Measurements from ENCODE around the gene DNAAF2. TPM values are rescaled to one million over a fixed set of nuclear protein-coding genes. Genes with fewer than 3 reads are reported as not detected.
"Not testable (repeated sequence)": the region's sequence is repeated elsewhere in the genome, so short reads cannot be mapped to it uniquely, and the experiment has no call there.

Gene DNAAF2
- total and polyA plus RNA-seq, 2 experiments from 2014 or later = 26.0 to 28.0 TPM

DNA sequence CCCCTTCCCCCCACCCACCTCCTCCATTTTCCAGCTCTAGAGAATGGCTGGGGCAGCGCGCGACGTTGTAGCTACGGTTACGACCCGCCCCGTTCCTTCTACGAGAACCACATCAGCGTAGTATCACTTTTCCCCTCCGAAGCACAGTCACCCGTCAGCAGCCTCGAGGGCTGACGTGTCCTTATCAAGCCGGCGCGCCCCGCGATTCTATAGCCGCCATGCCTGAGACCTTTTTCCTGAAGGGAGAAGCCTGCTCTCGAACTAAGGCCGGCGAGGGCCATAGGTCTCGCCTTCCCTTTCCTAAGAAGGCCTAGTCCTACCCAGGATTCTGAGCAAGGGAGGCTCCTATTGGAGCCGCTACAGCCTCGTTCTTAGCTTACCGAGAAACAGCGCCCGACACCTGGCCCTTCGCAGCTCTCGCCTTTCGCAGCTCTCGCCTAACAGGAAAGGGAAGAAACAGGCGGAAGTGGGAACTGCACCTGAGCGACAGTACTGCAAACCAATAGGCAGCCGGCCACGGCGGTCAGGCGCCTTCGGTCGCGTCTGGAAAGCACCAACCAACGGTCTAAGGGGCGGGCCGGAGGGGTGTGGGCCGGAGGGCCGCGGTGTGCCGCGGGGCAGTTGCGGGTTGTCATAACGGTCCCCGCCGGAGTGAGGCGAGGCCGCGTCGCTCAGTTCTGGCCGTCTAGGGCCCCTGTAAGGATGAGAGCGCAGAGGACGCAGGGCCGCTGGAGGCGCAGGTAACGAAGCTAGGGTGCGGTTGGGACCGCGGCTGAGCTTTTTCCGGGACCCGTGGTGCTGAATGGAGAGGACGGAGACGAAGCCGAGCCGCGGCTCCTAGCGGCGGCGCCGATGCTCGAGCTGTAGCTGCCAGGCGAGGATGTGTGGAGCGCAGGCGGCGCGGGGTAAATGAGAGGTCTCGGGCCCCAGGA, 14.6 kb downstream of the DNAAF2 start, which contains the start of the genes MGAT2 and RPL36AL:
MGAT2 (plus strand) TSS at position 618 of the 932 bp plus-strand sequence. CDS start 470 bp downstream, outside the sequence.
RPL36AL (minus strand) TSS at position 445 of the 932 bp plus-strand sequence. CDS start 1,522 bp downstream, outside the sequence.
- Histone ChIP-seq H3K36me3 (peaks cover 6% of the 10 kb centered on the region), H3K27ac (peak within 1 kb of the TSS; percentile 96), H3K4me1 (ENCODE audit: low read depth) (peaks cover 19% of the 10 kb centered on the region), H3K9me3 (ENCODE audit: low read depth) (no peaks in the 10 kb centered on the region), H3K27me3 (no peaks in the 10 kb centered on the region), H3K4me3 (peak within 1 kb of the TSS; percentile 83)
- TF ChIP-seq, protein P1, sequence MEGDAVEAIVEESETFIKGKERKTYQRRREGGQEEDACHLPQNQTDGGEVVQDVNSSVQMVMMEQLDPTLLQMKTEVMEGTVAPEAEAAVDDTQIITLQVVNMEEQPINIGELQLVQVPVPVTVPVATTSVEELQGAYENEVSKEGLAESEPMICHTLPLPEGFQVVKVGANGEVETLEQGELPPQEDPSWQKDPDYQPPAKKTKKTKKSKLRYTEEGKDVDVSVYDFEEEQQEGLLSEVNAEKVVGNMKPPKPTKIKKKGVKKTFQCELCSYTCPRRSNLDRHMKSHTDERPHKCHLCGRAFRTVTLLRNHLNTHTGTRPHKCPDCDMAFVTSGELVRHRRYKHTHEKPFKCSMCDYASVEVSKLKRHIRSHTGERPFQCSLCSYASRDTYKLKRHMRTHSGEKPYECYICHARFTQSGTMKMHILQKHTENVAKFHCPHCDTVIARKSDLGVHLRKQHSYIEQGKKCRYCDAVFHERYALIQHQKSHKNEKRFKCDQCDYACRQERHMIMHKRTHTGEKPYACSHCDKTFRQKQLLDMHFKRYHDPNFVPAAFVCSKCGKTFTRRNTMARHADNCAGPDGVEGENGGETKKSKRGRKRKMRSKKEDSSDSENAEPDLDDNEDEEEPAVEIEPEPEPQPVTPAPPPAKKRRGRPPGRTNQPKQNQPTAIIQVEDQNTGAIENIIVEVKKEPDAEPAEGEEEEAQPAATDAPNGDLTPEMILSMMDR (IDR thresholded peaks at IDR 0.05; ENCODE audit: low read depth, low read length) = peak; percentile 40
- peak; percentile 97 to 99 for DNase-seq (ENCODE audit: low read depth in 1 of 2, low spot score in 1 of 2)

GRCh38 chr14:49619730-49620129, 15.3 kb downstream of the DNAAF2 start:
- Histone ChIP-seq H3K27ac (peak overlapping the region; percentile 96), H3K27me3 (no peaks in the 10 kb centered on the region), H3K9me3 (ENCODE audit: low read depth) (no peaks in the 10 kb centered on the region), H3K4me1 (ENCODE audit: low read depth) (peaks cover 19% of the 10 kb centered on the region), H3K4me3 (peak overlapping the region; percentile 83), H3K36me3 (peaks cover 7% of the 10 kb centered on the region)
- TF ChIP-seq, protein P1 (IDR thresholded peaks at IDR 0.05; ENCODE audit: low read depth, low read length) = no peak
- no peak for DNase-seq (ENCODE audit: low read depth in 1 of 2, low spot score in 1 of 2)

- H3K36me3 ChIP-seq; DNase-seq (ENCODE audit: low read depth in 1 of 2, low spot score in 1 of 2); H3K9me3 ChIP-seq (ENCODE audit: low read depth); H3K27me3 ChIP-seq: not testable (repeated sequence)
- peak overlapping the region; percentile 83 for H3K4me3 ChIP-seq
- peak overlapping the region; percentile 96 for H3K27ac ChIP-seq
- H3K4me1 ChIP-seq (ENCODE audit: low read depth) = peaks cover 19% of the 10 kb centered on the region
These were observed 15.8 kb downstream of the DNAAF2 start for GRCh38 chr14:49619273-49619672.

- DNase-seq (ENCODE audit: low read depth in 1 of 2, low spot score in 1 of 2) = no peak
- Histone ChIP-seq H3K27me3 (no peaks in the 10 kb centered on the region), H3K4me1 (ENCODE audit: low read depth) (peaks cover 14% of the 10 kb centered on the region), H3K9me3 (ENCODE audit: low read depth) (no peaks in the 10 kb centered on the region), H3K36me3 (peaks cover 9% of the 10 kb centered on the region), H3K4me3 (no peak overlapping the region), H3K27ac (no peak overlapping the region)
- TF ChIP-seq, protein P1 (IDR thresholded peaks at IDR 0.05; ENCODE audit: low read depth, low read length) = no peak
These were observed 17.1 kb downstream of the DNAAF2 start for GRCh38 chr14:49617852-49618519.

GRCh38 chr14:49615776-49616175, 19.3 kb downstream of the DNAAF2 start:
- peaks cover 9% of the 10 kb centered on the region for H3K36me3 ChIP-seq
- peak in 1 of 2 donors; percentile 69 for DNase-seq (ENCODE audit: low read depth in 1 of 2, low spot score in 1 of 2)
- H3K27me3 ChIP-seq = no peaks in the 10 kb centered on the region
- H3K4me3 ChIP-seq = no peak overlapping the region
- TF ChIP-seq, protein P1 (IDR thresholded peaks at IDR 0.05; ENCODE audit: low read depth, low read length) = no peak
- H3K9me3 ChIP-seq (ENCODE audit: low read depth) = no peaks in the 10 kb centered on the region
- no peaks in the 10 kb centered on the region for H3K4me1 ChIP-seq (ENCODE audit: low read depth)
- H3K27ac ChIP-seq = no peak overlapping the region
